ACHN (cell line): ENCODE measurements around the gene MAGOH.
"Not testable (repeated sequence)": the region's sequence is repeated elsewhere in the genome, so short reads cannot be mapped to it uniquely, and the experiment has no call there.

Experiments
- DNase-seq: peaks from one replicate; pipeline ENCODE4 v3.0.0-alpha.2; 2015
- in situ Hi-C: cut with HindIII; loops from 2 replicates; pipeline ENCODE4 v1.10.0; 2017; ENCODE audit warnings: low sequenced_read_pairs, low pct_ligation_motif_present, low pct_unique_long_range_greater_than_20kb

MAGOH gene

GRCh38 chr1:53246261-53247134, 8.2 kb upstream of the MAGOH start:
- in situ Hi-C loops, result no loop called here
- peak; percentile 70 for DNase-seq

- in situ Hi-C loops, result no loop called here
Observed at GRCh38 chr1:53244141-53244540, 5.8 kb upstream of the MAGOH start.

GRCh38 chr1:53242381-53242780, 4.1 kb upstream of the MAGOH start:
- no peak for DNase-seq
- in situ Hi-C loops, result no loop called here

More at GRCh38 chr1:53244141-53244540, 5.8 kb upstream of the MAGOH start:
- no peak for DNase-seq

- in situ Hi-C loops, result no loop called here
- DNase-seq, result no peak
Observed at GRCh38 chr1:53241828-53242227, 3.5 kb upstream of the MAGOH start.

- DNase-seq, result no peak
- in situ Hi-C loops, result no loop called here
Observed at GRCh38 chr1:53237638-53238037, 680 bp downstream of the MAGOH start.

GRCh38 chr1:53220962-53221286, 17.4 kb downstream of the MAGOH start:
- no peak for DNase-seq
- in situ Hi-C loops, result no loop called here

- DNase-seq, result peak; percentile 88
- in situ Hi-C loops, result no loop called here
Observed at GRCh38 chr1:53220171-53220961, 18.0 kb downstream of the MAGOH start, which contains the start of gene CZIB. CZIB (minus strand) TSS chr1:53220634; CDS start chr1:53220575, 59 bp downstream.

GRCh38 chr1:53219711-53220110, 18.6 kb downstream of the MAGOH start:
- DNase-seq, result no peak
- in situ Hi-C loops, result no loop called here

GRCh38 chr1:53218201-53218600, 20.1 kb downstream of the MAGOH start:
- DNase-seq, result no peak
- in situ Hi-C loops, result no loop called here

- no peak for DNase-seq
- in situ Hi-C loops, result no loop called here
Observed at GRCh38 chr1:53214376-53214940, 23.9 kb downstream of the MAGOH start.

- in situ Hi-C loops, result no loop called here
- DNase-seq, result no peak
Observed at GRCh38 chr1:53210954-53211353, 27.4 kb downstream of the MAGOH start.

- DNase-seq, result no peak
- in situ Hi-C loops, result no loop called here
Observed at GRCh38 chr1:53210352-53210751, 28.0 kb downstream of the MAGOH start.

GRCh38 chr1:53207726-53208125, 30.6 kb downstream of the MAGOH start:
- in situ Hi-C loops, result no loop called here

GRCh38 chr1:53206735-53207379, 31.5 kb downstream of the MAGOH start:
- DNase-seq, result no peak
- in situ Hi-C loops, result no loop called here

More at GRCh38 chr1:53207726-53208125, 30.6 kb downstream of the MAGOH start:
- no peak for DNase-seq

- peak; percentile 32 for DNase-seq
- in situ Hi-C loops, result not testable (repeated sequence)
Observed at GRCh38 chr1:53206083-53206685, 32.1 kb downstream of the MAGOH start.

- in situ Hi-C loops, DNase-seq: not testable (repeated sequence)
Observed at GRCh38 chr1:53205496-53205895, 32.8 kb downstream of the MAGOH start.

GRCh38 chr1:53203466-53203865, 34.9 kb downstream of the MAGOH start:
- in situ Hi-C loops, result no loop called here
- no peak for DNase-seq

GRCh38 chr1:53198241-53198651, 40.1 kb downstream of the MAGOH start:
- no peak for DNase-seq
- in situ Hi-C loops, result no loop called here
